Measurements from ENCODE around the gene MCM10. TPM values are rescaled to one million over a fixed set of nuclear protein-coding genes. Genes with fewer than 3 reads are reported as not detected.

Gene MCM10
- total RNA-seq, 1 donor from 2014 or later: 1.5 TPM

GRCh38 chr10:13165177-13165576, 3.8 kb downstream of the MCM10 start:
- Mint-ChIP-seq H3K27ac (ENCODE audit: unreplicated experiment) (no peak overlapping the region), H3K27me3 (ENCODE audit: low read depth, unreplicated experiment) (no peaks in the 10 kb centered on the region), H3K36me3 (ENCODE audit: low read depth, unreplicated experiment) (no peaks in the 10 kb centered on the region), H3K4me1 (ENCODE audit: low read depth, unreplicated experiment) (peaks cover 1% of the 10 kb centered on the region), H3K4me3 (ENCODE audit: unreplicated experiment) (no peak overlapping the region), H3K9me3 (ENCODE audit: unreplicated experiment) (no peaks in the 10 kb centered on the region)
- peak; percentile 15 for DNase-seq (ENCODE audit: low read depth)
- no peak for TF ChIP-seq EZH2 (IDR thresholded peaks at IDR 0.05; ENCODE audit: insufficient read depth, low read length)
- TF ChIP-seq, protein P1, sequence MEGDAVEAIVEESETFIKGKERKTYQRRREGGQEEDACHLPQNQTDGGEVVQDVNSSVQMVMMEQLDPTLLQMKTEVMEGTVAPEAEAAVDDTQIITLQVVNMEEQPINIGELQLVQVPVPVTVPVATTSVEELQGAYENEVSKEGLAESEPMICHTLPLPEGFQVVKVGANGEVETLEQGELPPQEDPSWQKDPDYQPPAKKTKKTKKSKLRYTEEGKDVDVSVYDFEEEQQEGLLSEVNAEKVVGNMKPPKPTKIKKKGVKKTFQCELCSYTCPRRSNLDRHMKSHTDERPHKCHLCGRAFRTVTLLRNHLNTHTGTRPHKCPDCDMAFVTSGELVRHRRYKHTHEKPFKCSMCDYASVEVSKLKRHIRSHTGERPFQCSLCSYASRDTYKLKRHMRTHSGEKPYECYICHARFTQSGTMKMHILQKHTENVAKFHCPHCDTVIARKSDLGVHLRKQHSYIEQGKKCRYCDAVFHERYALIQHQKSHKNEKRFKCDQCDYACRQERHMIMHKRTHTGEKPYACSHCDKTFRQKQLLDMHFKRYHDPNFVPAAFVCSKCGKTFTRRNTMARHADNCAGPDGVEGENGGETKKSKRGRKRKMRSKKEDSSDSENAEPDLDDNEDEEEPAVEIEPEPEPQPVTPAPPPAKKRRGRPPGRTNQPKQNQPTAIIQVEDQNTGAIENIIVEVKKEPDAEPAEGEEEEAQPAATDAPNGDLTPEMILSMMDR (IDR thresholded peaks at IDR 0.05; ENCODE audit: insufficient read depth, low read depth, low read length): no peak
- no peak overlapping the region for H2AFZ ChIP-seq (ENCODE audit: low read depth, low read length)
- H3K4me3 ChIP-seq (ENCODE audit: insufficient read depth, low read depth, low read length): no peak overlapping the region
- no peaks in the 10 kb centered on the region for H3K27me3 ChIP-seq (ENCODE audit: insufficient read depth, low read length)
- no peak for FAIRE-seq
- peaks cover 23% of the 10 kb centered on the region for H3K79me2 ChIP-seq (ENCODE audit: insufficient read depth, low read length)
- H4K20me1 ChIP-seq (ENCODE audit: insufficient read depth, low read length): no peaks in the 10 kb centered on the region
- H3K9me3 ChIP-seq (ENCODE audit: insufficient read depth, low read depth, low read length): no peaks in the 10 kb centered on the region
- no peak overlapping the region for H3K9ac ChIP-seq (ENCODE audit: low read length)
- H3K27ac ChIP-seq (ENCODE audit: low read depth, low read length): no peak overlapping the region
- H3K36me3 ChIP-seq (ENCODE audit: insufficient read depth, low read length): no peaks in the 10 kb centered on the region
- peaks cover 2% of the 10 kb centered on the region for H3K4me1 ChIP-seq (ENCODE audit: insufficient read depth, low read length)
- H3K4me2 ChIP-seq (ENCODE audit: low read length): no peak overlapping the region

DNA sequence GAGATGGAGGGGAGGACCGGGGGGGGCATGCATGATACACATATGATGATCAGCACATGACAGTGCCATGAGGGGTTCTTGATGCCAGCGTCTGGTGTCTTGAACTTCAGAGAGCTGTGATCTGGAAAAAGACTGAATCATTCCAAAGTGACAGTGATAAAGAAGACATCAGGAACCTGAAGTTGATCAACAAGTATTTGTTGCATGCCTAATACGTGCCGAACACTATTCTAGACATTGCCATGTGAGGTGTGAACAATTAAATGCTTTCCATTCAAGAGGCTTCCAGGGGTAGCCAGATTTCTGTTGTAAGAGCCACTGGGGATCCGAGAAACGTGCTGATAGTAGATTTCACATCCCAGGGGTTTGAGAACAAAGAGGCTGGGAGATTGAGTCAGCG, 6.2 kb downstream of the MCM10 start:
- Histone ChIP-seq H3K27ac (ENCODE audit: low read depth, low read length) (no peak overlapping the region), H3K27me3 (ENCODE audit: insufficient read depth, low read length) (no peaks in the 10 kb centered on the region), H2AFZ (ENCODE audit: low read depth, low read length) (no peak overlapping the region), H3K4me1 (ENCODE audit: insufficient read depth, low read length) (no peaks in the 10 kb centered on the region), H3K9me3 (ENCODE audit: insufficient read depth, low read depth, low read length) (no peaks in the 10 kb centered on the region), H3K4me2 (ENCODE audit: low read length) (no peak overlapping the region), H3K9ac (ENCODE audit: low read length) (no peak overlapping the region), H3K4me3 (ENCODE audit: insufficient read depth, low read depth, low read length) (no peak overlapping the region), H3K36me3 (ENCODE audit: insufficient read depth, low read length) (peaks cover 2% of the 10 kb centered on the region), H4K20me1 (ENCODE audit: insufficient read depth, low read length) (no peaks in the 10 kb centered on the region), H3K79me2 (ENCODE audit: insufficient read depth, low read length) (peaks cover 14% of the 10 kb centered on the region)
- no peaks in the 10 kb centered on the region for H3K27me3 Mint-ChIP-seq (ENCODE audit: low read depth, unreplicated experiment)
- no peaks in the 10 kb centered on the region for H3K4me1 Mint-ChIP-seq (ENCODE audit: low read depth, unreplicated experiment)
- no peaks in the 10 kb centered on the region for H3K9me3 Mint-ChIP-seq (ENCODE audit: unreplicated experiment)
- no peaks in the 10 kb centered on the region for H3K36me3 Mint-ChIP-seq (ENCODE audit: low read depth, unreplicated experiment)
- FAIRE-seq (no peak), DNase-seq (ENCODE audit: low read depth) (no peak)
- no peak overlapping the region for H3K4me3 Mint-ChIP-seq (ENCODE audit: unreplicated experiment)
- TF ChIP-seq, protein P1 (IDR thresholded peaks at IDR 0.05; ENCODE audit: insufficient read depth, low read depth, low read length): no peak
- no peak for TF ChIP-seq EZH2 (IDR thresholded peaks at IDR 0.05; ENCODE audit: insufficient read depth, low read length)
- no peak overlapping the region for H3K27ac Mint-ChIP-seq (ENCODE audit: unreplicated experiment)

DNA sequence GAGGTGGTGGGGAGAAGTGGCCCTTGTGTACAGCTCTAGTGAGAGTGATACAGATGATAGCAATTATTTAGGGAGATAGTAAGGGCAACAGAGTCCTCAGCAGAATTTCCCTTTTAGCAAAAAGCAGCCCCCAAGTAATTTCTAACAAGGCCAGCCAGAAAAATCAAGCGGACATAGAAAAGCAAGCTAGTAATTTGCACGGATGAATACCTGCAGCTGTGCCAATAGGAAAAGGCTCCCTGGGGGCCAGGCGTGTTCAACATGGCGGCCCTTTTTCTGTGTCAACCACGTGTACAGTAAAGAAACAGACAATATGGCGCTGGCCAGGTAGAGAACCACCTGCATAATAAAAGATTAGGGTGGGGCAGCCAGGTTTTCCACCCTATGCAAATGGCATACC, 7.4 kb downstream of the MCM10 start:
- H3K27me3 ChIP-seq (ENCODE audit: insufficient read depth, low read length): no peaks in the 10 kb centered on the region
- no peaks in the 10 kb centered on the region for H4K20me1 ChIP-seq (ENCODE audit: insufficient read depth, low read length)
- H3K4me3 Mint-ChIP-seq (ENCODE audit: unreplicated experiment): no peak overlapping the region
- H3K9ac ChIP-seq (ENCODE audit: low read length): no peak overlapping the region
- no peak for DNase-seq (ENCODE audit: low read depth)
- H3K9me3 Mint-ChIP-seq (ENCODE audit: unreplicated experiment): no peaks in the 10 kb centered on the region
- H3K9me3 ChIP-seq (ENCODE audit: insufficient read depth, low read depth, low read length): no peaks in the 10 kb centered on the region
- no peak overlapping the region for H3K4me3 ChIP-seq (ENCODE audit: insufficient read depth, low read depth, low read length)
- H3K27me3 Mint-ChIP-seq (ENCODE audit: low read depth, unreplicated experiment): no peaks in the 10 kb centered on the region
- H3K27ac Mint-ChIP-seq (ENCODE audit: unreplicated experiment): no peak overlapping the region
- H3K4me1 ChIP-seq (ENCODE audit: insufficient read depth, low read length): no peaks in the 10 kb centered on the region
- no peak overlapping the region for H2AFZ ChIP-seq (ENCODE audit: low read depth, low read length)
- FAIRE-seq: no peak
- H3K36me3 Mint-ChIP-seq (ENCODE audit: low read depth, unreplicated experiment): no peaks in the 10 kb centered on the region
- peaks cover 4% of the 10 kb centered on the region for H3K36me3 ChIP-seq (ENCODE audit: insufficient read depth, low read length)
- no peak overlapping the region for H3K27ac ChIP-seq (ENCODE audit: low read depth, low read length)
- H3K79me2 ChIP-seq (ENCODE audit: insufficient read depth, low read length): peaks cover 5% of the 10 kb centered on the region
- TF ChIP-seq EZH2 (IDR thresholded peaks at IDR 0.05; ENCODE audit: insufficient read depth, low read length): no peak
- TF ChIP-seq, protein P1 (IDR thresholded peaks at IDR 0.05; ENCODE audit: insufficient read depth, low read depth, low read length): no peak
- H3K4me1 Mint-ChIP-seq (ENCODE audit: low read depth, unreplicated experiment): no peaks in the 10 kb centered on the region
- H3K4me2 ChIP-seq (ENCODE audit: low read length): no peak overlapping the region
